SK-N-MC (cell line): ENCODE data around the gene CYB5A.

Experiments
- EZH2 ChIP-seq: fragments of 200-600 bp; sonication (generic); IDR thresholded peaks from one replicate; pipeline ENCODE4 v1.6.1; 2017; ENCODE audit warnings: antibody characterized with exemption
- POLR2AphosphoS5 ChIP-seq: IDR thresholded peaks from 2 replicates; pipeline ENCODE4 v1.6.1; 2012; ENCODE audit warnings: mild to moderate bottlenecking, low read depth, low read length, borderline replicate concordance

DNA sequence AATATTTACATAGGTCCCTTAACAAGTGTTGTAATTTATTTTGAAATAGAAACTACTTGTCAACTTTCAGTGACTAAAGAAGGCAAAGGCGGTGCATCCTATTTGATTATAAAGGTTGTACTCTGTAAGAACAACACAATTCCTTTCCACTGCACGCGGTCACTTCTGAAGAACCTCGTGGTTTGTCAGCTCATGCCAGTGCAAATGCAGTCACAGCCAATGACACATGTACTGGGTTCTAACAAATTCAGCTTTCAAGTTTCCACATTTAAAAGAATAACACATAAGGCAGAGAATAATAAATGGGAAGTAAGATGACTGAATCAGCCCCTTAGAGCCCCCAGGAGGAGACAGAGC is 39.7 kb downstream of the CYB5A start:
- TF ChIP-seq POLR2AphosphoS5 (no peak), EZH2 (no peak)
